ENCODE measurements around the gene CARNS1.

CARNS1 gene

GRCh38 chr11:67429722-67430121 lies 14.2 kb downstream of the CARNS1 start:
- no peak for DNase-seq

GRCh38 chr11:67431346-67432249 lies 16.1 kb downstream of the CARNS1 start:
- DNase-seq: no peak

GRCh38 chr11:67432655-67433349 lies 17.3 kb downstream of the CARNS1 start:
- no peak for DNase-seq

- no peak for DNase-seq
These were observed 18.3 kb downstream of the CARNS1 start for GRCh38 chr11:67433536-67434394.

- DNase-seq: no peak
These were observed 19.0 kb downstream of the CARNS1 start for GRCh38 chr11:67434395-67434881.

GRCh38 chr11:67435031-67435726 lies 19.7 kb downstream of the CARNS1 start:
- no peak for DNase-seq

GRCh38 chr11:67435727-67436458 lies 20.4 kb downstream of the CARNS1 start:
- DNase-seq: no peak

GRCh38 chr11:67436459-67437081 lies 21.1 kb downstream of the CARNS1 start:
- no peak for DNase-seq

GRCh38 chr11:67437082-67437808 lies 21.8 kb downstream of the CARNS1 start, which contains the start of gene PTPRCAP:
PTPRCAP (minus strand) TSS chr11:67437682; CDS start chr11:67437619, 63 bp downstream.
- no peak for DNase-seq

- DNase-seq: no peak
These were observed 22.3 kb downstream of the CARNS1 start for GRCh38 chr11:67437809-67438157.

GRCh38 chr11:67438158-67438902 lies 22.9 kb downstream of the CARNS1 start:
- DNase-seq: no peak

GRCh38 chr11:67439321-67440228 lies 24.1 kb downstream of the CARNS1 start:
- no peak for DNase-seq

- no peak for DNase-seq
These were observed 25.0 kb downstream of the CARNS1 start for GRCh38 chr11:67440229-67441097.

- no peak for DNase-seq
These were observed 25.7 kb downstream of the CARNS1 start for GRCh38 chr11:67441098-67441563.

GRCh38 chr11:67441731-67442351 lies 26.4 kb downstream of the CARNS1 start:
- no peak for DNase-seq

- no peak for DNase-seq
These were observed 27.3 kb downstream of the CARNS1 start for GRCh38 chr11:67442504-67443404.

Data from NCI-H2227 treated with DMSO at 0.1 percent for 48 hours (cell line).